Measurements from ENCODE around the gene C9orf72.

C9orf72 gene

GRCh38 chr9:27569406-27569805 is 3.9 kb downstream of the C9orf72 start:
- TF ChIP-seq CTCF (IDR thresholded peaks at IDR 0.05; ENCODE audit: control insufficient read depth, insufficient read depth, low read depth, low read length, missing control alignments): no peak
- no peak overlapping the region for H3K4me3 ChIP-seq (ENCODE audit: control insufficient read depth, low read depth, low read length)
- no peak for DNase-seq (ENCODE audit: low read depth)

- H3K4me3 ChIP-seq (ENCODE audit: control insufficient read depth, low read depth, low read length): no peak overlapping the region
- DNase-seq (ENCODE audit: low read depth): no peak
- TF ChIP-seq CTCF (IDR thresholded peaks at IDR 0.05; ENCODE audit: control insufficient read depth, insufficient read depth, low read depth, low read length, missing control alignments): no peak
These were observed 7.2 kb downstream of the C9orf72 start for GRCh38 chr9:27566118-27566517.

GRCh38 chr9:27565696-27566095 is 7.6 kb downstream of the C9orf72 start:
- no peak overlapping the region for H3K4me3 ChIP-seq (ENCODE audit: control insufficient read depth, low read depth, low read length)
- TF ChIP-seq CTCF (IDR thresholded peaks at IDR 0.05; ENCODE audit: control insufficient read depth, insufficient read depth, low read depth, low read length, missing control alignments): no peak
- DNase-seq (ENCODE audit: low read depth): no peak

GRCh38 chr9:27564670-27565069 is 8.6 kb downstream of the C9orf72 start:
- no peak overlapping the region for H3K4me3 ChIP-seq (ENCODE audit: control insufficient read depth, low read depth, low read length)
- TF ChIP-seq CTCF (IDR thresholded peaks at IDR 0.05; ENCODE audit: control insufficient read depth, insufficient read depth, low read depth, low read length, missing control alignments): no peak
- DNase-seq (ENCODE audit: low read depth): no peak

- DNase-seq (ENCODE audit: low read depth): no peak
- no peak overlapping the region for H3K4me3 ChIP-seq (ENCODE audit: control insufficient read depth, low read depth, low read length)
- TF ChIP-seq CTCF (IDR thresholded peaks at IDR 0.05; ENCODE audit: control insufficient read depth, insufficient read depth, low read depth, low read length, missing control alignments): no peak
These were observed 9.4 kb downstream of the C9orf72 start for GRCh38 chr9:27563738-27564430.

- no peak overlapping the region for H3K4me3 ChIP-seq (ENCODE audit: control insufficient read depth, low read depth, low read length)
- DNase-seq (ENCODE audit: low read depth): no peak
- TF ChIP-seq CTCF (IDR thresholded peaks at IDR 0.05; ENCODE audit: control insufficient read depth, insufficient read depth, low read depth, low read length, missing control alignments): no peak
These were observed 11.6 kb downstream of the C9orf72 start for GRCh38 chr9:27561685-27562084.
